GM19397 (cell line): ENCODE measurements around the gene HOXA13.

Experiments
- ATAC-seq: cut with Tn5 transposase; IDR thresholded peaks from one replicate; pipeline ENCODE4 v1.9.1; 2021; ENCODE audit warnings: mild to moderate bottlenecking, moderate library complexity; ENCODE audit not compliant: unreplicated experiment

The HOXA13 gene

GRCh38 chr7:27149842-27150567 lies 49.9 kb downstream of the HOXA13 start:
- ATAC-seq, result no peak

GRCh38 chr7:27148756-27149641 lies 50.9 kb downstream of the HOXA13 start:
- no peak for ATAC-seq

- no peak for ATAC-seq
Measured at GRCh38 chr7:27148031-27148755, 51.7 kb downstream of the HOXA13 start.

GRCh38 chr7:27147199-27148030 lies 52.5 kb downstream of the HOXA13 start, which contains the start of gene HOXA6:
Gene HOXA6 (minus strand): TSS chr7:27147774. CDS start chr7:27147749, 25 bp downstream.
- no peak for ATAC-seq

GRCh38 chr7:27146491-27147198 lies 53.2 kb downstream of the HOXA13 start:
- no peak for ATAC-seq

- no peak for ATAC-seq
Measured at GRCh38 chr7:27145914-27146412, 53.9 kb downstream of the HOXA13 start.

GRCh38 chr7:27145165-27145913 lies 54.6 kb downstream of the HOXA13 start:
- no peak for ATAC-seq

GRCh38 chr7:27144781-27145164 lies 55.1 kb downstream of the HOXA13 start:
- ATAC-seq, result no peak
